Ishikawa (cell line): ENCODE results near the gene LDAF1.

Experiments used
- CEBPB ChIP-seq: IDR thresholded peaks from 2 replicates; pipeline ENCODE4 v1.6.1; 2012
- CREB1 ChIP-seq: IDR thresholded peaks from 2 replicates; pipeline ENCODE4 v1.6.1; 2012; ENCODE audit warnings: low read depth
- NFIC ChIP-seq: IDR thresholded peaks from 2 replicates; pipeline ENCODE4 v1.6.1; 2012
- RAD21 ChIP-seq: IDR thresholded peaks from 2 replicates; pipeline ENCODE4 v1.6.1; 2012; ENCODE audit warnings: low read depth
- TAF1 ChIP-seq: IDR thresholded peaks from 2 replicates; pipeline ENCODE4 v1.6.1; 2012; ENCODE audit warnings: low read depth, mild to moderate bottlenecking
- TF ChIP-seq, protein P1 (sequence below): IDR thresholded peaks from 2 replicates; pipeline ENCODE4 v1.6.1; 2012

- TF ChIP-seq TAF1: no peak
- no peak for TF ChIP-seq RAD21
- no peak for TF ChIP-seq NFIC
- no peak for TF ChIP-seq CREB1
- TF ChIP-seq, protein P1, sequence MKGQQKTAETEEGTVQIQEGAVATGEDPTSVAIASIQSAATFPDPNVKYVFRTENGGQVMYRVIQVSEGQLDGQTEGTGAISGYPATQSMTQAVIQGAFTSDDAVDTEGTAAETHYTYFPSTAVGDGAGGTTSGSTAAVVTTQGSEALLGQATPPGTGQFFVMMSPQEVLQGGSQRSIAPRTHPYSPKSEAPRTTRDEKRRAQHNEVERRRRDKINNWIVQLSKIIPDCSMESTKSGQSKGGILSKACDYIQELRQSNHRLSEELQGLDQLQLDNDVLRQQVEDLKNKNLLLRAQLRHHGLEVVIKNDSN: no peak
- no peak for TF ChIP-seq CEBPB
These were observed 21.5 kb downstream of the LDAF1 start for GRCh38 chr16:21179983-21180365.
